C4-2B (cell line): ENCODE results near the gene ITPR2.

Experiments used
- CTCF ChIP-seq: fragments of 450-650 bp; conservative IDR thresholded peaks from 2 replicates; pipeline ENCODE4 v1.5.1; 2017; ENCODE audit warnings: mild to moderate bottlenecking
- ZFX ChIP-seq: fragments of 450-650 bp; IDR thresholded peaks from 2 replicates; pipeline ENCODE4 v1.6.1; 2017

- TF ChIP-seq CTCF, result no peak
- TF ChIP-seq ZFX, result no peak
Measured at GRCh38 chr12:26533211-26533610, 299.8 kb downstream of the ITPR2 start.
